Lung (tissue), 12 donors: ENCODE measurements around the gene TCP11L2. TPM values are rescaled to one million over a fixed set of nuclear protein-coding genes. Genes with fewer than 3 reads are reported as not detected.

Source experiments
- ATAC-seq: fragments of 200-7000 bp; cut with Tn5 transposase; one replicate; pipeline ENCODE4 v1.9.1; 2020; ENCODE audit warnings: moderate number of reproducible peaks; ENCODE audit not compliant: insufficient read depth, low FRiP score
- DNase-seq, 3 donors: peaks; one replicate each; pipeline ENCODE4 v3.0.0-alpha.2; 2013 to 2017
- H3K27ac ChIP-seq, 2 donors: one replicate each; pipeline ENCODE4 v1.5.1; 2013; ENCODE audit warnings: mild to moderate bottlenecking in 2 of 2, moderate library complexity in 2 of 2, control low read depth in 1 of 2, inconsistent platforms in 1 of 2, low read depth in 1 of 2, low read length in 1 of 2
- H3K27me3 ChIP-seq, 3 donors: one replicate each; pipeline ENCODE4 v1.5.1; 2013; ENCODE audit warnings: low read length in 2 of 3; ENCODE audit not compliant: control insufficient read depth in 3 of 3, insufficient read depth in 3 of 3
- H3K36me3 ChIP-seq, 4 donors: one replicate each; pipeline ENCODE4 v1.5.1; 2013; ENCODE audit warnings: low read length in 4 of 4, mild to moderate bottlenecking in 1 of 4, moderate library complexity in 1 of 4; ENCODE audit not compliant: control insufficient read depth in 4 of 4, insufficient read depth in 4 of 4
- H3K4me1 ChIP-seq, 5 donors: one replicate each; pipeline ENCODE4 v1.5.1; 2013; ENCODE audit warnings: low read length in 5 of 5, mild to moderate bottlenecking in 2 of 5, moderate library complexity in 1 of 5; ENCODE audit not compliant: control insufficient read depth in 5 of 5, insufficient read depth in 5 of 5
- H3K4me3 ChIP-seq: one replicate; pipeline ENCODE4 v1.5.1; 2013; ENCODE audit warnings: mild to moderate bottlenecking, control low read depth, moderate library complexity
- H3K9ac ChIP-seq, 2 donors: one replicate each; pipeline ENCODE4 v1.5.1; 2013; ENCODE audit warnings: low read length in 2 of 2, control low read depth in 1 of 2; ENCODE audit not compliant: insufficient read depth in 1 of 2
- H3K9me3 ChIP-seq, 4 donors: one replicate each; pipeline ENCODE4 v1.5.1; 2013; ENCODE audit warnings: low read length in 3 of 4, mild to moderate bottlenecking in 1 of 4, moderate library complexity in 1 of 4; ENCODE audit not compliant: control insufficient read depth in 4 of 4, insufficient read depth in 3 of 4
- CTCF ChIP-seq: IDR thresholded peaks from 2 replicates; pipeline ENCODE4 v1.5.1; 2012; ENCODE audit warnings: mild to moderate bottlenecking; ENCODE audit errors: control extremely low read depth, extremely low read depth
- WGBS, 2 donors: extraction: QIAGEN DNeasy Blood & Tissue Kit; methylation state at CpG; one replicate each; pipeline ENCODE4 v1.1.7; 2013; 5-methylcytosine and 5-hydroxymethylcytosine counted together
- polyA plus RNA-seq, 2 donors: library from polyadenylated mRNA; stranded (reverse); fragments of 200-250 nt; gene quantifications; one replicate each; pipeline ENCODE4 v1.2.1, GENCODE V29; 2013
- total RNA-seq, 2 donors: library from RNA; depleted of rRNA in 1 of 2; stranded (reverse); fragments of >200 nt in 1 of 2; gene quantifications; one replicate each; pipeline ENCODE4 v1.2.1, GENCODE V29; 2014 to 2021
- donor health status: control.
- donor health status: control.
- donor health status: Bipolar disorder and iron deficiency.
- donor health status: healthy.
- donor health status: DM: yes; HTN: yes; CAD: no.

TCP11L2 gene
- total and polyA plus RNA-seq, 4 donors, result 4.9 to 78.5 (median 24.8) TPM

DNA sequence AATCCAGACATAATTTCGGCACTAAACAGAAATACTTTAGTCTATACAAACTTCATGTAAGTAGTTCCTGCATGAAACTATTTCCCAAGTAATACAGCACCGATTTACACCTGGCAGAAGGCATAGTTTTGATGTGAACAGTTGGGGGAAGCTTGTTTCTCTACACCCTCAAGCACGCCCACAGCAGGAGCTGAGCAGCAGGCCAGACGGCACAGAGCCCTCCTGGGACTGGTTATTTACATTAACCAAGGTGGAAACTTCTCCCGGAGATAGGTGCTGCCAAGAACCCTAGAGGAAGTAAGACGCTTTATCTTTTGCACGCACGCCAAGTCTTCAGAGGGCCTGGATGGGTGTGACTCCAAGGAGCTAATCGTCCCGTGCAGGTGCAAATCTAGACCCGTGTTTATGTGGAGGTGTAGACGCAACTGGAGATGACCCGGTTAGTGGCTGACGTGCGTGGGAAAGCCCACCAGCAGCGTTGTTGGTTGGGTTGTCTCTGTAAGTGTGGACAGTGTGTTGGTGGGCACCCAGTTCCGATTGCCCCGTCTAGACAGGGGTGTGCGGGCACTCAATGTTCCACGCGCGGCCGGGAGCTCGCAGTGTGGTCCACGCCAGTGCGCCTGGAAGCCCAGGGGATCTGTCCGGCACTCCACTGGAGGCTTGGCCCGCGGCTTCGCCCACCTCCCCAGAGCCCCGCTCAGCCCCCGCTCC, 767 bp upstream of the TCP11L2 start:
- H3K9ac ChIP-seq, result peak overlapping the region; percentile 63 to 87
- TF ChIP-seq CTCF, result no peak
- H3K4me3 ChIP-seq, result peak overlapping the region; percentile 53
- 1 to 2% methylated on average over 28 to 32 of the region's 32 CpGs for WGBS, 2 donors
- no peaks in the 10 kb centered on the region for H3K36me3 ChIP-seq
- no peaks in the 10 kb centered on the region for H3K27me3 ChIP-seq
- H3K9me3 ChIP-seq, result no peaks in the 10 kb centered on the region
- ATAC-seq (peak; percentile 14), DNase-seq (peak; percentile 74 to 81 (median 74))
- peak overlapping the region; percentile 68 to 97 for H3K27ac ChIP-seq
- H3K4me1 ChIP-seq, result peaks cover 5 to 19% (median 6%) of the 10 kb centered on the region in 5 donors

DNA sequence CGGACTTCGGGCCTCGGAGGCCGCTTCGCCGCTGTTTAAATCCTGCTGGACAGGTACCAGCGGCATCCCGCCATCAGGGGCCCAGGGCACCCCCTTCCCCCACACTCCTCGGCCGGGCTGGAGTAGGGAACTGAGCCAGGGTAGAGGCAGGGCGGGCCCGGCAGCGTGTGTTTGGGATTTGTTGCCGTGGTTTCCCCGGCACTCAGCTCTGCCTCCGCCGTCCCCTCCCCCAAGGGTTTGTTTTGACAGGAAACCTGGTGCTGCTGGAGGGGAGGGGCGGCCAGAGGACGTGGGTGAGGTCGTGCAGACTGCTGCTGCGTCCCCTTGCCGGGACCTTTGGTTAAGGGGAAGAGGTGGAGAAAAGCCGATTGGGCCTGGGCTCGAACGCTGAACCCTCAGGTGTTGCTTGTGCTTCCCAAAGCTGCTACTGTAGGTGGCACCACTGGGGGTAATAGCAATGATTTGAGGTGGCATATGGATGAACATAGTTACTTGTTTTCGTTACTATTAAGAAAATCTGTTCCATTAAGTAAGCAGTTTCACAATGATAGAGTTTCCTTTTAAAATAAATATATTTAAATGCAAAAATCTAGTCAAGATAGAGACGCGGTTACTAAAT, 778 bp downstream of the TCP11L2 start:
- peaks cover 5 to 24% (median 6%) of the 10 kb centered on the region in 5 donors for H3K4me1 ChIP-seq
- WGBS, 2 donors, result 2 to 3% methylated on average over 26 to 28 of the region's 28 CpGs
- ATAC-seq (peak; percentile 66), DNase-seq (peak; percentile 92 to 94 (median 94))
- no peaks in the 10 kb centered on the region for H3K27me3 ChIP-seq
- H3K9me3 ChIP-seq, result no peaks in the 10 kb centered on the region
- H3K36me3 ChIP-seq, result no peaks in the 10 kb centered on the region
- peak overlapping the region; percentile 83 to 92 for H3K9ac ChIP-seq
- H3K4me3 ChIP-seq, result peak overlapping the region; percentile 62
- TF ChIP-seq CTCF, result no peak
- peak overlapping the region; percentile 90 to 98 for H3K27ac ChIP-seq

DNA sequence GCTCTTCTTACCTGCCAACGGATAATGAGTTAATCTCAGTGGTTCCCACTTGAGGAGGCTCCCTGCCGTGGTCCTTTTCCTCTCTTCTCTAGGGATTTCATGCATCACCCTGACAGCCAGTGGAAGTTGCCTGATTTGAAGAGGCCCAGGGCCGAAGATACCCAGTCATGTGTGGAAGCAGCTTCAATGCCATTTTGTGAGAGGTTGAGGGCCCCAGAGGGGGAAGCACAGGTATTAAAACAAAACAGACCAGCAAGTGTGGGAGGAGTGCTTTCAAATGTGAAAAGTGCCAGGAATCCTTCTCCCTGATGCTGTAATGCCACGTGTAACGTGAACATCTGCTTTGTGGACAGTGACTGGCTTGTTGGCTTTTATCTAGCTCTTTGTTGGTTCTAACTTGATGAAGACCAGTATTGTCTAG, 1.5 kb downstream of the TCP11L2 start:
- Histone ChIP-seq H3K9ac (peak overlapping the region in 1 of 2 donors; percentile 23), H3K36me3 (no peaks in the 10 kb centered on the region), H3K27ac (peak overlapping the region; percentile 75 to 98), H3K4me1 (peaks cover 5 to 29% (median 9%) of the 10 kb centered on the region in 5 donors), H3K9me3 (no peaks in the 10 kb centered on the region), H3K27me3 (no peaks in the 10 kb centered on the region), H3K4me3 (peak overlapping the region; percentile 53)
- 39 to 54% methylated on average over 5 of the region's 5 CpGs for whole genome bisulfite sequencing, 2 donors
- DNase-seq (no peak), ATAC-seq (no peak)
- no peak for TF ChIP-seq CTCF
